Esophagus muscularis mucosa (tissue), 4 donors: ENCODE results near the gene FOXE1.

Experiments used
- EP300 ChIP-seq: sonication (generic); formaldehyde crosslinking; IDR thresholded peaks from one replicate; pipeline ENCODE4 v1.6.1; 2017; ENCODE audit warnings: antibody characterized with exemption
- POLR2AphosphoS5 ChIP-seq, 2 donors: sonication (generic); formaldehyde crosslinking; IDR thresholded peaks; one replicate each; pipeline ENCODE4 v1.6.1; 2017; ENCODE audit warnings: antibody characterized with exemption in 2 of 2
- TF ChIP-seq, protein P1 (sequence below), 3 experiments: fragments of 200-600 bp in 2 of 3; fragments of 450-650 bp in 1 of 3; sonication (generic) in 2 of 3; IDR thresholded peaks; one replicate each; pipeline ENCODE4 v1.5.1; 2017 to 2019; ENCODE audit warnings: antibody characterized with exemption in 3 of 3, mild to moderate bottlenecking in 2 of 3, moderate library complexity in 1 of 3

DNA sequence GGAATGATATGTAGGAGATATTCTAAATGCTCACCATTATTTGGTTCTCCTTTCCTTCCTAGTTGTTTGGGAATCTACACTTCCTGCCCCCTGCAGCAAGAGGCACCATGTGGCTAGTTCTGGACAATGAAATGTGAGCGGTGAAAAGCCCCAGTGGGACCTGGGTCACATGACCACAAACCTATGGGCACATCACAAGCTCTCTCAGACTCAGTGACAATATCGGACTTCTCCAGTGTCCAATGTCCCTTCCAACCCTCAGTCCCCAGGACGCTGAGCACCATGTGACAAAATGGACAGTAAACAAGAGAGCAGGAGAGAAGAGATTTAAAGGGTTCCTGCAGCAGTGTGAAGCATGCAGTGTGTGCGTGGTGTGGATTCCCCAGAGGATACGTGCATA, 44.6 kb upstream of the FOXE1 start:
- TF ChIP-seq POLR2AphosphoS5 (IDR thresholded peaks at IDR 0.05) (no peak), EP300 (no peak)
- TF ChIP-seq, protein P1, sequence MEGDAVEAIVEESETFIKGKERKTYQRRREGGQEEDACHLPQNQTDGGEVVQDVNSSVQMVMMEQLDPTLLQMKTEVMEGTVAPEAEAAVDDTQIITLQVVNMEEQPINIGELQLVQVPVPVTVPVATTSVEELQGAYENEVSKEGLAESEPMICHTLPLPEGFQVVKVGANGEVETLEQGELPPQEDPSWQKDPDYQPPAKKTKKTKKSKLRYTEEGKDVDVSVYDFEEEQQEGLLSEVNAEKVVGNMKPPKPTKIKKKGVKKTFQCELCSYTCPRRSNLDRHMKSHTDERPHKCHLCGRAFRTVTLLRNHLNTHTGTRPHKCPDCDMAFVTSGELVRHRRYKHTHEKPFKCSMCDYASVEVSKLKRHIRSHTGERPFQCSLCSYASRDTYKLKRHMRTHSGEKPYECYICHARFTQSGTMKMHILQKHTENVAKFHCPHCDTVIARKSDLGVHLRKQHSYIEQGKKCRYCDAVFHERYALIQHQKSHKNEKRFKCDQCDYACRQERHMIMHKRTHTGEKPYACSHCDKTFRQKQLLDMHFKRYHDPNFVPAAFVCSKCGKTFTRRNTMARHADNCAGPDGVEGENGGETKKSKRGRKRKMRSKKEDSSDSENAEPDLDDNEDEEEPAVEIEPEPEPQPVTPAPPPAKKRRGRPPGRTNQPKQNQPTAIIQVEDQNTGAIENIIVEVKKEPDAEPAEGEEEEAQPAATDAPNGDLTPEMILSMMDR (IDR thresholded peaks at IDR 0.05): no peak
